K562 (cell line): Measurements from ENCODE around the gene ZFAND3. TPM values are rescaled to one million over a fixed set of nuclear protein-coding genes. Genes with fewer than 3 reads are reported as not detected.

Experiments
- ATAC-seq: fragments of 200-7000 bp; cut with Tn5 transposase; 3 replicates; pipeline ENCODE4 v1.9.1; 2020; ENCODE audit warnings: moderate library complexity
- BruUV-seq: library from RNA; stranded (reverse); fragments of 400-500 nt; replicated peaks from 2 replicates; lab custom pipeline; 2021; lab: Mats Ljungman, UMichigan
- CTCF ChIA-PET: fragments of 300-600 bp; formaldehyde crosslinking; extraction: SDS; loops from one replicate; lab custom pipeline; 2021; ENCODE audit warnings: low intra/inter-chr PET ratio; lab: Yijun Ruan, JAX
- POLR2A ChIA-PET: fragments of 300-600, 350-650 bp; sonication (Branson Sonifier 250); formaldehyde crosslinking; extraction: SDS; loops from one replicate; lab custom pipeline; 2021; ENCODE audit warnings: antibody characterized with exemption, inconsistent platforms; lab: Yijun Ruan, JAX
- DNase-seq, 4 experiments: peaks; one replicate each; pipeline versions ENCODE4 v3.0.0 to v3.0.0-alpha.2; 2011 to 2018; ENCODE audit warnings: low spot score in 3 of 4, mixed read lengths in 3 of 4; ENCODE audit errors: extremely low read depth in 1 of 4
- FAIRE-seq: peaks from 2 replicates; lab custom pipeline; 2011; peaks lifted over from hg19 to GRCh38; lab: Jason Lieb, UNC
- H2AFZ ChIP-seq: 2 replicates; pipeline ENCODE4 v1.6.0; 2011; ENCODE audit warnings: low read depth, low read length, control low read depth, inconsistent platforms
- H3K27ac ChIP-seq: fragments of 200-600 bp; 3 replicates; pipeline ENCODE4 v1.8.0; 2011; ENCODE audit warnings: low read depth, mild to moderate bottlenecking, control low read depth, inconsistent platforms, low read length, moderate library complexity, mixed read lengths; ENCODE audit errors: extremely low read depth
- H3K27me3 ChIP-seq, 2 experiments: fragments of 300-600 bp in 1 of 2; 2 replicates in 1 of 2; 3 replicates in 1 of 2; pipeline versions ENCODE4 v1.6.0 to v1.8.0; 2011; ENCODE audit warnings: inconsistent platforms in 2 of 2, low read length in 2 of 2, mild to moderate bottlenecking in 1 of 2, mixed read lengths in 1 of 2, moderate library complexity in 1 of 2; ENCODE audit not compliant: control insufficient read depth in 2 of 2, insufficient read depth in 2 of 2
- H3K36me3 ChIP-seq: fragments of 300-600 bp; 3 replicates; pipeline ENCODE4 v1.8.0; 2011; ENCODE audit warnings: mild to moderate bottlenecking, low read length, inconsistent platforms; ENCODE audit not compliant: control insufficient read depth, insufficient read depth
- H3K4me1 ChIP-seq, 2 experiments: fragments of 200-600 bp in 1 of 2; replicated peaks in 1 of 2; 2 replicates in 1 of 2; 3 replicates in 1 of 2; pipeline versions ENCODE4 v1.5.1 to v1.8.0; 2011; ENCODE audit warnings: inconsistent platforms in 2 of 2, low read length in 2 of 2, mild to moderate bottlenecking in 1 of 2, mixed read lengths in 1 of 2, moderate library complexity in 1 of 2; ENCODE audit not compliant: control insufficient read depth in 2 of 2, insufficient read depth in 2 of 2
- H3K4me2 ChIP-seq: 2 replicates; pipeline ENCODE4 v1.6.1; 2011; ENCODE audit warnings: low read length, control low read depth, inconsistent platforms, mixed read lengths; ENCODE audit not compliant: insufficient read depth
- H3K4me3 ChIP-seq: fragments of 200-600 bp; sonication (generic), shearing (Covaris generic); 2 replicates; pipeline ENCODE4 v1.5.1; 2016; ENCODE audit warnings: control low read depth, inconsistent platforms
- H3K79me2 ChIP-seq: fragments of 200-600 bp; 3 replicates; pipeline ENCODE4 v1.8.0; 2011; ENCODE audit warnings: low read length, inconsistent platforms; ENCODE audit not compliant: control insufficient read depth, insufficient read depth
- H3K9ac ChIP-seq, 2 experiments: 2 replicates each; pipeline versions ENCODE4 v1.6.0 to v1.6.1; 2011; ENCODE audit warnings: low read depth in 2 of 2, low read length in 2 of 2, control low read depth in 1 of 2, inconsistent platforms in 1 of 2, mild to moderate bottlenecking in 1 of 2, mixed read lengths in 1 of 2; ENCODE audit not compliant: insufficient read depth in 1 of 2
- H3K9me1 ChIP-seq: one replicate; pipeline ENCODE4 v1.6.0; 2011; ENCODE audit warnings: inconsistent platforms, mild to moderate bottlenecking, low read length, moderate library complexity; ENCODE audit not compliant: control insufficient read depth, insufficient read depth
- H3K9me3 ChIP-seq: replicated peaks from 2 replicates; pipeline ENCODE4 v1.5.1; 2011; ENCODE audit warnings: low read depth, low read length, inconsistent platforms; ENCODE audit not compliant: control insufficient read depth, insufficient read depth
- H4K20me1 ChIP-seq: replicated peaks from 2 replicates; pipeline ENCODE4 v1.6.1; 2011; ENCODE audit warnings: low read length, inconsistent platforms, mixed read lengths; ENCODE audit not compliant: control insufficient read depth, insufficient read depth
- BCL6 ChIP-seq: fragments of 250-450 bp; sonication (Bioruptor Pico); IDR thresholded peaks from 2 replicates; pipeline ENCODE4 v1.4.0; 2020
- CBX3 ChIP-seq, 2 experiments: IDR thresholded peaks; 1 replicate in 1 of 2; 2 replicates in 1 of 2; pipeline ENCODE4 v1.6.1; 2012; ENCODE audit warnings: inconsistent platforms in 2 of 2, low read length in 2 of 2, borderline replicate concordance in 1 of 2, control low read depth in 1 of 2
- KLF10 ChIP-seq: fragments of 250-450 bp; sonication (Bioruptor Pico); IDR thresholded peaks from 2 replicates; pipeline ENCODE4 v1.6.1; 2021; ENCODE audit warnings: matching md5 sums
- MCM7 ChIP-seq, 2 experiments: fragments of 450-650 bp; IDR thresholded peaks; 2 replicates each; pipeline ENCODE4 v1.6.1; 2016 to 2018
- POU5F1 ChIP-seq: fragments of 150-350 bp; IDR thresholded peaks from 2 replicates; pipeline ENCODE4 v1.6.1; 2014; ENCODE audit warnings: borderline replicate concordance, low read length, low read depth, mild to moderate bottlenecking; ENCODE audit not compliant: partially characterized antibody
- SAP30 ChIP-seq: fragments of 200-600 bp; sonication (generic); IDR thresholded peaks from 2 replicates; pipeline ENCODE4 v1.6.1; 2012; ENCODE audit warnings: borderline replicate concordance, low read depth, mild to moderate bottlenecking, moderate library complexity, low read length, control low read depth, inconsistent platforms; ENCODE audit not compliant: insufficient read depth, poor library complexity, severe bottlenecking
- TAF1 ChIP-seq: IDR thresholded peaks from 2 replicates; pipeline ENCODE4 v1.6.1; 2011; ENCODE audit warnings: mild to moderate bottlenecking, low read length, moderate library complexity; ENCODE audit not compliant: insufficient read depth, control insufficient read depth, severe bottlenecking; ENCODE audit errors: extremely low read depth
- ZNF146 ChIP-seq: IDR thresholded peaks from one replicate; pipeline ENCODE4 v1.6.1; 2018; ENCODE audit warnings: missing compliant biosample characterization; ENCODE audit not compliant: unreplicated experiment
- ZNF282 ChIP-seq: sonication (generic); formaldehyde crosslinking; IDR thresholded peaks from 2 replicates; pipeline ENCODE4 v1.8.1; 2023; ENCODE audit warnings: missing genetic modification reagents
- ZNF384 ChIP-seq: IDR thresholded peaks from 2 replicates; pipeline ENCODE4 v1.6.1; 2012; ENCODE audit warnings: low read depth, low read length, improper control_type of control experiment
- ZNF639 ChIP-seq, 2 experiments: fragments of 200-800 bp in 1 of 2; sonication (Bioruptor generic) in 1 of 2; sonication (generic) in 1 of 2; formaldehyde crosslinking in 1 of 2; IDR thresholded peaks in 1 of 2; conservative IDR thresholded peaks in 1 of 2; 2 replicates each; pipeline versions ENCODE4 v1.5.0 to v1.6.1; 2016 to 2020; ENCODE audit warnings: missing compliant biosample characterization in 1 of 2, missing genetic modification characterization in 1 of 2, missing genetic modification reagents in 1 of 2
- WGBS: fragments of 100-300 bp; shearing (Covaris generic); methylation state at CpG from one replicate; pipeline ENCODE4 v1.1.6; 2016; ENCODE audit warnings: low coverage, mixed read lengths; ENCODE audit not compliant: insufficient coverage; ENCODE audit errors: missing lambda C conversion rate; 5-methylcytosine and 5-hydroxymethylcytosine counted together
- in situ Hi-C: fragments of 300-500 bp; cut with MboI; formaldehyde crosslinking; loops from 4 replicates; pipeline ENCODE4 v1.15.0; 2018; ENCODE audit warnings: inconsistent platforms, mixed read lengths
- intact Hi-C: fragments of 100-400 bp; cut with micrococcal nuclease; formaldehyde crosslinking; loops from 2 replicates; pipeline ENCODE4 v1.14.2; 2022
- polyA plus RNA-seq, 8 experiments: library from polyadenylated mRNA; depleted of rRNA in 4 of 8; stranded (reverse) in 5 of 8; unstranded in 3 of 8; fragments of >200 nt; fragmentation: Nextera tagmentation in 2 of 8; fragmentation: Illumina TruSeq in 1 of 8; extraction: Ambion mirVana in 2 of 8; extraction: Trizol in 1 of 8; gene quantifications; 2 replicates each; pipeline versions ENCODE4 v1.2.1 to v1.2.3, GENCODE V29; 2011 to 2014; ENCODE audit warnings: inconsistent platforms in 1 of 8, missing spikeins in 1 of 8
- total RNA-seq, 7 experiments: library from RNA; depleted of rRNA in 6 of 7; stranded (reverse); fragments of >200 nt in 6 of 7; fragmentation: Illumina TruSeq in 2 of 7; extraction: Trizol in 2 of 7; gene quantifications; 2 replicates each; pipeline versions ENCODE4 v1.2.1 to v1.2.3, GENCODE V29; 2011 to 2021; ENCODE audit warnings: low replicate concordance in 1 of 7
- TF ChIP-seq, protein P1 (sequence below): sonication (generic); formaldehyde crosslinking; IDR thresholded peaks from 2 replicates; pipeline ENCODE4 v1.8.1; 2023; ENCODE audit warnings: mild to moderate bottlenecking, missing genetic modification reagents

ZFAND3 gene
- total and polyA plus RNA-seq, 9 of the 15 experiments (the other 6 are each of a cell fraction or from before 2014, with no cell fraction given), result 0.81 to 26.6 (median 11.8) TPM

DNA sequence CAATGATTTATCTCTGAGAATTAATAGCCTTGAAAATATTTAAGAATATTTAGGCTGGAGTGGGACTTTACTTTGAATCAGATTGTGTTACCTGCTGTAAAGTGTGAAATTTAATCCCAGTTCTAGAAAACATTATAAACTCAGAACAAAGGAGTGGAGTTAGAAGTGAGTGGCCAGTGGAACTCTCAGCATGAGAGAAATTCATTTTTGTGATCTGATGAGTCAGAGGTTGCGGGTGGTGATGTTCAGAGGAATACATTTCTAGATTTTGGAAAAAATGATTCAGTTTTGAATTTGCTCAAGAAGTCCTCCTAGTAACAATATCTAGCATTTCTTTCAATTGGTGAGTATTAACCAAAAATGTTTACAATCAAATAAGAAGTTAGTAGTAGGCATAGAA is 167.5 kb downstream of the ZFAND3 start:
- CTCF ChIA-PET, result no interaction called here
- H3K9ac ChIP-seq, result no peak overlapping the region
- H3K27me3 ChIP-seq, result no peaks in the 10 kb centered on the region
- H3K27ac ChIP-seq, result no peak overlapping the region
- no peak overlapping the region for H2AFZ ChIP-seq
- no peak for ATAC-seq
- FAIRE-seq, result no peak
- in situ Hi-C loops, result no loop called here
- DNase-seq, result no peak
- no TSS peak for BruUV-seq
- POLR2A ChIA-PET, result no interaction called here
- no peaks in the 10 kb centered on the region for H3K9me1 ChIP-seq
- no peaks in the 10 kb centered on the region for H3K9me3 ChIP-seq
- H3K4me2 ChIP-seq, result no peak overlapping the region
- peaks cover 2% of the 10 kb centered on the region; the same call in 1 of the 3 replicates for H3K79me2 ChIP-seq
- peaks cover 6% of the 10 kb centered on the region; the same call in 1 of the 2 replicates for H4K20me1 ChIP-seq
- H3K4me1 ChIP-seq, result no peaks in the 10 kb centered on the region; a peak in 1 of 5 replicates
- H3K4me3 ChIP-seq, result no peak overlapping the region
- no peaks in the 10 kb centered on the region for H3K36me3 ChIP-seq
- 94% methylated on average over 1 of the region's 1 CpG for WGBS
- intact Hi-C loops, result no loop called here
- no peak for TF ChIP-seq ZNF639 (CRISPR knock-in tag; conservative IDR thresholded peaks at IDR 0.05 in 1 of 2, IDR thresholded peaks at IDR 0.05 in 1 of 2)
- TF ChIP-seq, all 486 proteins: peak for 0

- peaks cover 5% of the 10 kb centered on the region; the same call in 1 of the 3 replicates for H3K79me2 ChIP-seq
- H3K4me1 ChIP-seq, result no peaks in the 10 kb centered on the region; a peak in 1 of 5 replicates
- no peak for DNase-seq
- no peak overlapping the region for H3K27ac ChIP-seq
- in situ Hi-C loops, result no loop called here
- FAIRE-seq, result no peak
- intact Hi-C loops, result no loop called here
- no peak overlapping the region for H2AFZ ChIP-seq
- WGBS, result 53% methylated on average over 2 of the region's 2 CpGs
- no peak for ATAC-seq
- H3K9ac ChIP-seq, result no peak overlapping the region
- H3K9me3 ChIP-seq, result no peaks in the 10 kb centered on the region
- ChIA-PET POLR2A (no interaction called here), CTCF (no interaction called here)
- H4K20me1 ChIP-seq, result peaks cover 6% of the 10 kb centered on the region; the same call in 1 of the 2 replicates
- no peaks in the 10 kb centered on the region for H3K9me1 ChIP-seq
- no peak overlapping the region for H3K4me3 ChIP-seq
- H3K4me2 ChIP-seq, result no peak overlapping the region
- BruUV-seq, result no TSS peak
- no peaks in the 10 kb centered on the region for H3K36me3 ChIP-seq
- H3K27me3 ChIP-seq, result no peaks in the 10 kb centered on the region
- TF ChIP-seq, protein P1, sequence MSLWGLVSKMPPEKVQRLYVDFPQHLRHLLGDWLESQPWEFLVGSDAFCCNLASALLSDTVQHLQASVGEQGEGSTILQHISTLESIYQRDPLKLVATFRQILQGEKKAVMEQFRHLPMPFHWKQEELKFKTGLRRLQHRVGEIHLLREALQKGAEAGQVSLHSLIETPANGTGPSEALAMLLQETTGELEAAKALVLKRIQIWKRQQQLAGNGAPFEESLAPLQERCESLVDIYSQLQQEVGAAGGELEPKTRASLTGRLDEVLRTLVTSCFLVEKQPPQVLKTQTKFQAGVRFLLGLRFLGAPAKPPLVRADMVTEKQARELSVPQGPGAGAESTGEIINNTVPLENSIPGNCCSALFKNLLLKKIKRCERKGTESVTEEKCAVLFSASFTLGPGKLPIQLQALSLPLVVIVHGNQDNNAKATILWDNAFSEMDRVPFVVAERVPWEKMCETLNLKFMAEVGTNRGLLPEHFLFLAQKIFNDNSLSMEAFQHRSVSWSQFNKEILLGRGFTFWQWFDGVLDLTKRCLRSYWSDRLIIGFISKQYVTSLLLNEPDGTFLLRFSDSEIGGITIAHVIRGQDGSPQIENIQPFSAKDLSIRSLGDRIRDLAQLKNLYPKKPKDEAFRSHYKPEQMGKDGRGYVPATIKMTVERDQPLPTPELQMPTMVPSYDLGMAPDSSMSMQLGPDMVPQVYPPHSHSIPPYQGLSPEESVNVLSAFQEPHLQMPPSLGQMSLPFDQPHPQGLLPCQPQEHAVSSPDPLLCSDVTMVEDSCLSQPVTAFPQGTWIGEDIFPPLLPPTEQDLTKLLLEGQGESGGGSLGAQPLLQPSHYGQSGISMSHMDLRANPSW (CRISPR knock-in tag), result no peak
- TF ChIP-seq KLF10 (CRISPR knock-in tag), result no peak
- TF ChIP-seq ZNF146 (CRISPR knock-in tag), result no peak
- TF ChIP-seq POU5F1, result no peak
- TF ChIP-seq ZNF282 (CRISPR knock-in tag), result no peak
- TF ChIP-seq SAP30, result no peak
- TF ChIP-seq MCM7 (IDR thresholded peaks at IDR 0.05), result no peak
- TF ChIP-seq BCL6 (CRISPR knock-in tag), result no peak
- TF ChIP-seq ZNF384, result no peak
- TF ChIP-seq CBX3 (IDR thresholded peaks at IDR 0.05; ENCODE audit: borderline replicate concordance in 1 of 2, low read length in 2 of 2), result no peak
- no peak for TF ChIP-seq TAF1
Measured at GRCh38 chr6:37987559-37987958, 168.0 kb downstream of the ZFAND3 start.
